CD14-positive monocyte (primary cell): ENCODE data around the gene LHPP. TPM values are rescaled to one million over a fixed set of nuclear protein-coding genes. Genes with fewer than 3 reads are reported as not detected.

Experiments used
- DNase-seq, 3 donors: peaks; one replicate each; pipeline ENCODE4 v3.0.0-alpha.2; 2011 to 2022
- H2AFZ ChIP-seq: 2 replicates; pipeline ENCODE4 v1.6.0; 2012; ENCODE audit warnings: mild to moderate bottlenecking, low read depth, low read length, inconsistent platforms; ENCODE audit not compliant: insufficient read depth, poor library complexity, severe bottlenecking
- H3K27ac ChIP-seq, 2 donors: 1 replicate in 1 of 2; 2 replicates in 1 of 2; pipeline ENCODE4 v1.5.1; 2012 to 2013; ENCODE audit warnings: low read length in 2 of 2, control low read depth in 1 of 2, inconsistent platforms in 1 of 2, low read depth in 1 of 2, mild to moderate bottlenecking in 1 of 2
- H3K27me3 ChIP-seq, 2 donors: one replicate each; pipeline versions ENCODE4 v1.6.0 to v1.6.1; 2011 to 2013; ENCODE audit warnings: low read length in 2 of 2; ENCODE audit not compliant: control insufficient read depth in 2 of 2, insufficient read depth in 2 of 2
- H3K36me3 ChIP-seq, 2 donors: replicated peaks in 1 of 2; 1 replicate in 1 of 2; 2 replicates in 1 of 2; pipeline versions ENCODE4 v1.5.1 to v1.6.1; 2012 to 2013; ENCODE audit warnings: low read length in 2 of 2, control low read depth in 1 of 2, inconsistent platforms in 1 of 2, mild to moderate bottlenecking in 1 of 2; ENCODE audit not compliant: insufficient read depth in 2 of 2, control insufficient read depth in 1 of 2
- H3K4me1 ChIP-seq, 2 donors: 1 replicate in 1 of 2; 2 replicates in 1 of 2; pipeline versions ENCODE4 v1.5.1 to v1.6.1; 2012 to 2013; ENCODE audit warnings: low read length in 2 of 2, control low read depth in 1 of 2, inconsistent platforms in 1 of 2, mild to moderate bottlenecking in 1 of 2, moderate library complexity in 1 of 2; ENCODE audit not compliant: insufficient read depth in 2 of 2, control insufficient read depth in 1 of 2
- H3K4me2 ChIP-seq: replicated peaks from 2 replicates; pipeline ENCODE3; 2012; ENCODE audit warnings: low read length, moderate library complexity, mild to moderate bottlenecking; ENCODE audit not compliant: poor library complexity, severe bottlenecking; ENCODE audit errors: extremely low read depth
- H3K4me3 ChIP-seq, 3 experiments: fragments of 200-600 bp in 1 of 3; sonication (generic) in 1 of 3; replicated peaks in 1 of 3; 1 replicate in 2 of 3; 2 replicates in 1 of 3; pipeline ENCODE4 v1.5.1; 2011 to 2013; ENCODE audit warnings: low read length in 3 of 3, mild to moderate bottlenecking in 3 of 3, control low read depth in 2 of 3, low read depth in 2 of 3, inconsistent platforms in 1 of 3, moderate library complexity in 1 of 3
- H3K79me2 ChIP-seq: 2 replicates; pipeline ENCODE4 v1.6.0; 2012; ENCODE audit warnings: mild to moderate bottlenecking, control low read depth, inconsistent platforms, low read length, moderate library complexity; ENCODE audit not compliant: insufficient read depth
- H3K9ac ChIP-seq: 2 replicates; pipeline ENCODE4 v1.6.0; 2017; ENCODE audit warnings: low read length, mild to moderate bottlenecking; ENCODE audit not compliant: insufficient read depth, poor library complexity, severe bottlenecking
- H3K9me3 ChIP-seq, 2 donors: replicated peaks in 1 of 2; 1 replicate in 1 of 2; 2 replicates in 1 of 2; pipeline versions ENCODE4 v1.5.1 to v1.6.1; 2012 to 2013; ENCODE audit warnings: low read length in 2 of 2, control low read depth in 1 of 2; ENCODE audit not compliant: control insufficient read depth in 1 of 2, insufficient read depth in 1 of 2
- H4K20me1 ChIP-seq: 2 replicates; pipeline ENCODE4 v1.6.0; 2012; ENCODE audit warnings: mild to moderate bottlenecking, low read length, control low read depth, moderate library complexity; ENCODE audit not compliant: insufficient read depth
- H3K27ac Mint-ChIP-seq, 7 donors: one replicate each; pipeline ENCODE4 v1.8.0; 2020; ENCODE audit warnings: mild to moderate bottlenecking in 7 of 7, mixed read lengths in 7 of 7, moderate library complexity in 6 of 7, inconsistent platforms in 2 of 7
- H3K27me3 Mint-ChIP-seq, 3 donors: one replicate each; pipeline ENCODE4 v1.8.0; 2021 to 2022; ENCODE audit warnings: low read depth in 3 of 3, mild to moderate bottlenecking in 3 of 3, mixed read lengths in 3 of 3, moderate library complexity in 3 of 3, inconsistent platforms in 1 of 3
- H3K36me3 Mint-ChIP-seq, 2 donors: one replicate each; pipeline ENCODE4 v1.8.0; 2020; ENCODE audit warnings: mixed read lengths in 2 of 2, inconsistent platforms in 1 of 2, mild to moderate bottlenecking in 1 of 2
- H3K4me1 Mint-ChIP-seq: one replicate; pipeline ENCODE4 v1.8.0; 2020; ENCODE audit warnings: mild to moderate bottlenecking, mixed read lengths
- H3K4me3 Mint-ChIP-seq, 2 donors: one replicate each; pipeline ENCODE4 v1.8.0; 2020; ENCODE audit warnings: mild to moderate bottlenecking in 2 of 2, mixed read lengths in 2 of 2, moderate library complexity in 1 of 2
- H3K9me3 Mint-ChIP-seq, 7 donors: one replicate each; pipeline ENCODE4 v1.8.0; 2020 to 2022; ENCODE audit warnings: mixed read lengths in 7 of 7, mild to moderate bottlenecking in 6 of 7, moderate library complexity in 6 of 7, inconsistent platforms in 2 of 7
- CTCF ChIP-seq: fragments of 200-600 bp; IDR thresholded peaks from one replicate; pipeline ENCODE4 v1.8.0; 2022; ENCODE audit warnings: antibody characterized with exemption, mild to moderate bottlenecking
- WGBS: methylation state at CpG from one replicate; pipeline ENCODE4 v1.1.5; 2013; ENCODE audit warnings: missing lambda C conversion rate; ENCODE audit not compliant: insufficient coverage; 5-methylcytosine and 5-hydroxymethylcytosine counted together
- intact Hi-C, 2 donors: fragments of 100-400 bp; cut with micrococcal nuclease; formaldehyde crosslinking; loops; one replicate each; pipeline versions ENCODE4 v1.15.0 to v1.15.1; 2023
- polyA plus RNA-seq, 3 donors: library from polyadenylated mRNA; depleted of rRNA in 1 of 3; unstranded in 2 of 3; stranded (reverse) in 1 of 3; fragments of 300-500 nt in 2 of 3; fragments of >200 nt in 1 of 3; fragmentation: Illumina TruSeq in 2 of 3; gene quantifications; 1 replicate in 2 of 3; 2 replicates in 1 of 3; pipeline ENCODE4 v1.2.3, GENCODE V29; 2012 to 2021

Gene LHPP
- polyA plus RNA-seq, 3 donors: 15.2 to 20.6 (median 19.5) TPM

- intact Hi-C loops: no loop called here
- no peaks in the 10 kb centered on the region for H4K20me1 ChIP-seq
- no CpG with 5 or more reads among the region's 2 CpGs for WGBS
- H2AFZ ChIP-seq: no peak overlapping the region
- TF ChIP-seq CTCF: no peak
- no peak overlapping the region for H3K27ac ChIP-seq
- no peak overlapping the region for H3K27ac Mint-ChIP-seq
- H3K4me3 Mint-ChIP-seq: no peak overlapping the region
- H3K9me3 Mint-ChIP-seq: no peaks in the 10 kb centered on the region
- peaks cover 14% of the 10 kb centered on the region for H3K4me1 Mint-ChIP-seq
- no peak overlapping the region for H3K4me2 ChIP-seq
- H3K27me3 Mint-ChIP-seq: peaks cover 31 to 45% (median 42%) of the 10 kb centered on the region in 3 donors
- no peaks in the 10 kb centered on the region for H3K79me2 ChIP-seq
- no peaks in the 10 kb centered on the region for H3K36me3 Mint-ChIP-seq
- H3K9me3 ChIP-seq: no peaks in the 10 kb centered on the region
- no peak overlapping the region for H3K4me3 ChIP-seq
- peaks cover 9 to 14% of the 10 kb centered on the region in 2 donors for H3K4me1 ChIP-seq
- no peak for DNase-seq
- no peak overlapping the region for H3K9ac ChIP-seq
- H3K36me3 ChIP-seq: no peaks in the 10 kb centered on the region
- H3K27me3 ChIP-seq: peaks cover 14 to 35% of the 10 kb centered on the region in 2 donors
Observed at GRCh38 chr10:124458889-124459288, 2.7 kb upstream of the LHPP start.

DNA sequence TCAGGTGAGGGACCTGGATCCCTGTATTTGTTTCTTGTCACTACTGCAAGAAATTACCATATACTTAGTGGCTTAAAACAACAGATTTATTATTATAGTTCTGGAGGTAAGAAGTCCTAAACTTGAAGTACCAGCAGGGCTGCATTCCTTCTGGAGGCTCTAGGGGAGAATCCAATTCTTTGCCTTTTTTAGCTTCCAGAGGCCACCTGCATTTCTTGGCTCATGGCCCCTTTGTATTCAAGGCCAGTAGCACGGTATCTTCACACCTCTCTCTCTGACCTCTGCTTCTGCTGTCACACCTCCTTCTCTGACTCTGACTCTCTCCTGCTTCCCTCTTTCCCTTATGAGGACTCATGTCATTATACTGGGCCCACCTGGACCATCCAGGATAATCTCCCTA is 2.2 kb upstream of the LHPP start:
- no peak overlapping the region for H3K27ac ChIP-seq
- Mint-ChIP-seq H3K9me3 (no peaks in the 10 kb centered on the region), H3K4me3 (peak overlapping the region in 1 of 2 donors; percentile 24), H3K27me3 (peaks cover 28 to 40% (median 38%) of the 10 kb centered on the region in 3 donors), H3K4me1 (peaks cover 15% of the 10 kb centered on the region), H3K36me3 (no peaks in the 10 kb centered on the region), H3K27ac (no peak overlapping the region)
- no peak overlapping the region for H2AFZ ChIP-seq
- H3K4me3 ChIP-seq: no peak overlapping the region
- no peaks in the 10 kb centered on the region for H3K36me3 ChIP-seq
- no peak overlapping the region for H3K4me2 ChIP-seq
- 90% methylated on average over 1 of the region's 1 CpG for WGBS
- H3K9me3 ChIP-seq: no peaks in the 10 kb centered on the region
- H3K4me1 ChIP-seq: peaks cover 9 to 14% of the 10 kb centered on the region in 2 donors
- H3K9ac ChIP-seq: no peak overlapping the region
- intact Hi-C loops: no loop called here
- no peaks in the 10 kb centered on the region for H3K79me2 ChIP-seq
- TF ChIP-seq CTCF: no peak
- H3K27me3 ChIP-seq: peaks cover 9 to 30% of the 10 kb centered on the region in 2 donors
- no peaks in the 10 kb centered on the region for H4K20me1 ChIP-seq
- no peak for DNase-seq
